Hematopoietic multipotent progenitor cell (in vitro differentiated cells): Measurements from ENCODE around the gene UBE2F. TPM values are rescaled to one million over a fixed set of nuclear protein-coding genes. Genes with fewer than 3 reads are reported as not detected.
"Not testable (repeated sequence)": the region's sequence is repeated elsewhere in the genome, so short reads cannot be mapped to it uniquely, and the experiment has no call there.

ENCODE experiments used
- DNase-seq, 3 donors: peaks; one replicate each; pipeline ENCODE4 v3.0.0-alpha.2; 2011 to 2015; ENCODE audit warnings: low read depth in 2 of 3, low spot score in 2 of 3
- total RNA-seq: library from RNA; depleted of rRNA; stranded (reverse); fragments of >200 nt; gene quantifications from one replicate; pipeline ENCODE4 v1.2.3, GENCODE V29; 2012

UBE2F gene
- total RNA-seq, 1 donor = 28.5 TPM

- no peak for DNase-seq
Measured at GRCh38 chr2:238040918-238041317, 74.1 kb downstream of the UBE2F start.

GRCh38 chr2:238042090-238042489 is 75.3 kb downstream of the UBE2F start:
- DNase-seq = no peak

DNA sequence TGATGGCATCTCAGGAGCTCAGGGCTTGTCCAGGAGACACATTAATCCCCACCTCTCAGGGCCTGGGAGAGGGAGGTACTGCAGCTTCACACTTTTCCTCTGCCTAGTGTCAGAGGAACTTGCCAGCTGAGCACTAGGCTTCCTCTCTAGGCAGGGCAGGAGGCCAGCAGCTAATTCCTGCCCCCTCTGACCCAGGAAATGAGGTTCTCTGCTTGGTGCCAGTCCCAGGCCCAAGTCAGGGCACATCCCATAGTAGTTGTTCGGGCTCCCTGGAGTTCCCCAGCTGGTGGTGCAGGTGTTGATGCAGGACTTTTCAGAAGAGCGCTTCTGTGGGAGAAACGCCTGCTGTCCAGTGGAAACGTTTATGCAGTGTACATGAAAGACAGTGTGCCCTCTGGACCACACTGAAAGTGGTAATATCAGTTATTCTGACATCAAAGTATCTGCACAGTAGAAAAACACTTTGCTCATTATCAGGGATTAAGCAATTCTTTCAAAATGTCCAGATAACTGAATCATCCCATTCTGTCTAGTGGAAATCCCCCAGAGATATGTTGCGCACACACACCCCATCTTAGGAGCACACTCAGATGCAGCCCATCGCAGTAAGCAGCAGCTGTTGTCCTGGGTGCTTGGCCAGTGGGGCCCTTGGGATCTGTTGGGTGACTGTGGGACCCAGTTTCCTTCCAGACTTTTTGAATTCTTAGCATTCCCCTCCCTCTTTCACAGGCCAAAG is 76.2 kb downstream of the UBE2F start:
- DNase-seq = no peak

GRCh38 chr2:238043851-238044250 is 77.0 kb downstream of the UBE2F start:
- DNase-seq = no peak

- no peak for DNase-seq
Measured at GRCh38 chr2:238045575-238045974, 78.8 kb downstream of the UBE2F start.

- DNase-seq = no peak
Measured at GRCh38 chr2:238046725-238047270, 80.0 kb downstream of the UBE2F start.

- no peak for DNase-seq
Measured at GRCh38 chr2:238053191-238053776, 86.5 kb downstream of the UBE2F start.

DNA sequence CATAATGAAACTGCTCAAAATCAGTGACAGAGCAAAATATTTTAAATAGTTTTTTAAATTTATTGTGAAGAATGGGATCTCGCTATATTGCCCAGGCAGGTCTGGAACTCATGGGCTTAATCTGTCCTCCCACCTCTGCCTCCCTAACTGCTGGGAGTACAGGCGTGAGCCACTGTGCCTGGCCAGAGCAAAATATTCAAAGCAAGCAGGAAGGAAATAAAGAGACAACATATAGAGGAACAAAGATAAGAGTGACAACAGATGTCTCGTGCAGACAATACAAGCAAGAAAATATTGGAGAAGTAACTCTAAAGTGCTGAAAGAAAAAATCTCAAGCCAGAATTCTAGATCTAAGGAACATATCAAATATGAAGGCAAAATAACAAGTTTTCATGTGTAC is 89.0 kb downstream of the UBE2F start:
- DNase-seq = peak in 1 of 3 donors; percentile 36

- not testable (repeated sequence) for DNase-seq
Measured at GRCh38 chr2:238057696-238058575, 91.1 kb downstream of the UBE2F start.

DNA sequence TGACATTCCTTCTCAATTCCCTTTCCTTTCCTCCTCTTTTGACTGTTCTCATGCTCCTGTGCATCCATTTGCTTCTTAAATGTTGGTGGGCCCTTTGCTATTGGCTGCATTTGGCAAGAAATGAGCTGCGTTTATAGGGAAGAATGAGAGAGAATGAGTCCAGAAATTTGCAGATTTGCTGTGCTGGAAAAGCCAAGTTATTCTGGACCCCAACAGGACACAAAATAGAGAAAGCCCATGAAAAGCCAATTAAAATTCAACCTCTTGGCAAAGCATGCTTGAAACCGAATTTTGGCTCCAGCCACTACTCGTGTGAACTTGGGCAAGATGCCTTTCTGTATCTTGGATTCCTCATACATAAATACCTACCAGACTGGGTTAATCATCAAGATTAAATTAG is 92.7 kb downstream of the UBE2F start:
- DNase-seq = no peak

DNA sequence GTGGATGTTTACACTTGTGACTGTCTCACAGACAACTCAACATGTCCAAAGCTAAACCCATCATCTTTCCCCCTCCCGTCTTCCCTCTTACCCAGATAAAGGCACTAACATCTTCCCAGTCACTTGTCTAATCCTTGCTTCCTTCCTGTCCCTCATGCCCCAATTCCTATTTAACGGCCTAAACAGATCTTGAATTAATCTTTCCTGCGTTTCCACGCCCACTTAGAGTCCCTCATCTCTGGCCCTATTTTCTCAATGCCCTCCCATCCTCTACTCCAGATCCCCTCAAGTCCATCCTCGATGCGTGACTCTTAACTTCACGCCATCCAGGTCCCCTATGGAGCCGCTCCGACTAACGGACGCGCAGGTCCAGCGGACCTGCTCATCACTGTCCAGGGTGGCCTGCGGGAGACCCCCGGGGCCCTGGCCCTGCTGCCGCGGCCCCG is 93.3 kb downstream of the UBE2F start:
- peak in 1 of 3 donors; percentile 6 for DNase-seq

- peak; percentile 94 to 98 (median 98) for DNase-seq
Measured at GRCh38 chr2:238060542-238061314, 93.9 kb downstream of the UBE2F start, which contains the start of gene SCLY. TSS of gene SCLY (plus strand) at chr2:238061001. CDS start at chr2:238061055, 54 bp downstream.

GRCh38 chr2:238061315-238062202 is 94.7 kb downstream of the UBE2F start:
- DNase-seq = peak in 2 of 3 donors; percentile 7 to 25

DNA sequence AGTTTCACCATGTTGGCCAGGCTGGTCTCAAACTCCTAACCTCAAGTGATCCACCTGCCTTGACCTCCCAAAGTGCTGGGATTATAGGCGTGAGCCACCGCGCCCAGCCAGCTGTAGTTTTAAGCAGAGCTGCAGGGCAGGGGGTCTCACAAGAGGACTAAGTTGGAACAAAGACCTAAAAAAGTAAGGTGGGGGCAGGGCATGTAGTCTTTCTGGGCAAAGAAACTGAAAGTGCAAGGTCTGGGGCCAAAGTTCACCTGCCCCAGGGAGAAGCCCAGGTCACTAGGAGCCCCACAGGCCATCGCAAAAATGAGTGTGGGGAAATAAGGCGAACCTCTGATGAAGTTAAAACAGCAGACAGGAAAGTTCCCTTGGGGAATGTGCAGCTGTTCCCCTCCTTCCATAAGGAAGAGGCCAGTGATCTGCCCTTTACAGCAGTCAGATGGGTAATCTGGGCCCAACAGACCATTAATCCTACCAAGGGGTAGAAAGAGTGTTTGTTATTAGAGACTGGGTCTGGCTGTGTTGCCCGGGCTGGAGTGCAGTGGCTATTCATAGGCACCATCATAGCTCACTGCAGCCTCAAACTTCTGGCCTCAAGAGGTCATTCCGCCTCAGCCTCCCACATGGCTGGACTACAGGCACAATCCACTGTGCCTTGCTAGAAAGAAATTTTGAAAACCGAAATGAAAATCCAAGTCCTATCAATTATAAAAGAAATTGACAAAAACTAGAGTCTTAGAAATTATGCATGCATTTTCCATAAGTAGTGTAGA is 96.8 kb downstream of the UBE2F start:
- DNase-seq = no peak

DNA sequence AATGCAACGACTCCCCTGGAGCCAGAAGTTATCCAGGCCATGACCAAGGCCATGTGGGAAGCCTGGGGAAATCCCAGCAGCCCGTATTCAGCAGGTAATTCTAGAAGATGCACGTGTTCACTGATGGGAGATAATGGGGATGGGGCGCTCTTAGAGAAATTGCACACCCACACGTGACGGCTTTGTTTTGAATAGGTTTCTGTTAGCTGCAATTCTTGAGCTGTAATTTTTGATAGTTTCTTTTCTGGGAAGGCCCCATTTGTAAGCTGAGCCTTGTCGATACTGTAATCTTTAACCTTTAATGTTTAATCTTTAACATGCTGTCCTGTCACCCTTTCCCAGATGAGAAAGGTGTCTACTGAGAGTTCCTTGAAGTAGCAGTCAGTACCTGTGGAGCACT is 97.6 kb downstream of the UBE2F start:
- DNase-seq = no peak

GRCh38 chr2:238065071-238065846 is 98.4 kb downstream of the UBE2F start:
- DNase-seq = no peak

GRCh38 chr2:238066218-238066617 is 99.4 kb downstream of the UBE2F start:
- DNase-seq = no peak

DNA sequence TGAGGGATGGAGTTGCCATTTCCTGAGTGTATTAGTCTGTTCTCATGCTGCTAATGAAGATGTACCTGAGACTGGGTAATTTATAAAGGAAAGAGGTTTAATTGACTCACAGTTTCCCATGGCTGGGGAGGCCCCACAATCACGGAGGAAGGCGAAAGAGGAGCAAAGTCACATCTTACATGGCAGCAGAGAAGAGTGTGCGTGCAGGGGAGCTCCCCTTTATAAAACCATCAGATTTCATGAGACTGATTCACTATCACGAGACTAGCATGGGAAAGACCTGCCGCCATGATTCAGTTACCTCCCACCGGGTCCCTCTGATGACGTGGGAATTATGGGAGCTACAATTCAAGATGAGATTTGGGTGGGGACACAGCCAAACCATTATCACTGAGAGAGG is 99.9 kb downstream of the UBE2F start:
- DNase-seq = not testable (repeated sequence)
